GM21367 (cell line): ENCODE measurements around the gene NRXN3.
"Not testable (repeated sequence)": the region's sequence is repeated elsewhere in the genome, so short reads cannot be mapped to it uniquely, and the experiment has no call there.

ENCODE experiments used
- ATAC-seq: cut with Tn5 transposase; IDR thresholded peaks from one replicate; pipeline ENCODE4 v1.9.1; 2021; ENCODE audit not compliant: unreplicated experiment

The NRXN3 gene

DNA sequence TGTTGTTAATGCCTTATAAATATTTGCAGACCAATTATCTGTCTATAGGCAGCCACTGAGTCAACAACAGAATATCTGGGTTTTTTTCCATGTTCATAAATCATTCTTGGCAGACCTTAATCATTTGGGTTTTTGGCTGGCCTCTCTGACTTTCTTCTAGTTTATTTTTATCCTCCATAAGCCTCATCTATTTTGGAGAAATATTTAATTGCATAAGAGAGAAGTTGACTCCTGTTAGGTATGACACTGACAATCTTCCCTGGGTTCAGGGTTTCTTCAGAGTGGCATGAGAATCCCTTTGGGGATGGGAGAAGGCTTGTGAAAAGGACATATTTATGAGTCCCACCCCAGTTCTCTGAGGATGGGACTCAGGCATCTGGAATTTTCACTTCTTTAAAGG lies 299.8 kb downstream of the NRXN3 start:
- no peak for ATAC-seq

DNA sequence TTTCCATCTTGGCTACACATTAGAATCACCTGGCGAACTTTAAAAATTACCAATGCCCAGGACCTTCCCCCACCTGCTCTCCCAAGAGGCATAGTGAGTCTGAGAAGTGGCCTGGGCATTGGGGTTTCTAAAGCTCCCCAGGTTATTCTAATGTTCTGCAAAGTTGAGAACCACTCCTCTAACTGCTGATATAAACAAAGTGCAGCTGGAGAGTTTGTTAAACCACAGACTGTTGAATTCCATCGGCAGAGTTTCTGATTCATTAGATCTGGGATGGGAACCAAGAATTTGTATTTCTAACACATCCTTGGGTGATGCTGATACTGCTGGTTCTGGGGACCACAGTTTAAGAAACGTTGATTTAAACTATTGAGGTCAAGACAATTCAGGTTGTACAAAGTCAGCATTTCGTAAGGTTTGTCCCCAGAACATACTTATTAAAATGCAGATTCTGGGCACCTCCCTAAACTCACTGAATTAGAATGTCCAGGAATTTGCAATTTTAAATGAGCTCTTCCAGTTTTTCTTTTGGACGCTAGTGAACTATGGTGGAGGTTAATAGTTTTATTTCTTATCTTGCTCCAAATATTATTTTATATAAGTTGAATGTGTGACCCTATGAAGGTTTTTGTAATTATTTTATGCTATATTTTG lies 309.1 kb downstream of the NRXN3 start:
- no peak for ATAC-seq

DNA sequence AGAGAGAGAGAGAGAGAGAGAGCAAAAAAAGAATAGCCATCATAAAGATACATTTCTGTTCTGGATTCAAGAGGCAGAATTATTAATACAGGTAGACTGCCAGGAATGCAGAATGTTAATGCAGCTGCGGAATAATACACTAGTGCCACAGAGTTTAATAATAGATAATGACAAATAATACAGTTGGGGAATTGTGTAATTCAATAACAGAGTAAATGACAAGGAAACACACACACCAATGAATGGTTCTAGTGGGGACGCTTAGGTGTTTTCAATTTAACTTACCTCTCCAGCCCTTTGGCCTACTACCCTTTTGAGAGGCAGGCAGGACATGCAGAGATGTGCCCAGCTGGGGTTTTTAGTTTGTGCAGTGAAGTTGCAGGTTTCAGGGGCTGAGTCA lies 313.9 kb downstream of the NRXN3 start:
- no peak for ATAC-seq

DNA sequence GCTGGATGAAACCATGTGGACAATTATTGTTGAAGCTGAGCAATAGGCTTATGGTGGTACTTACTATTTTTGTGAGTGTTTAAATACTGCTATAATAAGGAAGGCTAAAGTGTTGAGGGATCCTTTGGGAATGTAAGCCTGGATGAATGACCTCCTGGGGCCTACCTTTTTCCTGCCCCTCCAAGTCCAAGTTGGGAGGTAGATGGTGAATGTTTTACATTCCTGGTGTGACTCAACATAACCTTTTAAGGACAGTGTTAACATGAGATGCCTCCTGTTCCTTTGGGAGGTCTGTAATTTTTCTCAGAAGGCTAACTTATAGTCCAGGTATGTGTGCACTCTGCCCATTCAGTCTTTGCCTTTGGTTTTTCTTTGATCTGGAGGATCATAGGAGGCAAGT lies 315.9 kb downstream of the NRXN3 start:
- no peak for ATAC-seq

DNA sequence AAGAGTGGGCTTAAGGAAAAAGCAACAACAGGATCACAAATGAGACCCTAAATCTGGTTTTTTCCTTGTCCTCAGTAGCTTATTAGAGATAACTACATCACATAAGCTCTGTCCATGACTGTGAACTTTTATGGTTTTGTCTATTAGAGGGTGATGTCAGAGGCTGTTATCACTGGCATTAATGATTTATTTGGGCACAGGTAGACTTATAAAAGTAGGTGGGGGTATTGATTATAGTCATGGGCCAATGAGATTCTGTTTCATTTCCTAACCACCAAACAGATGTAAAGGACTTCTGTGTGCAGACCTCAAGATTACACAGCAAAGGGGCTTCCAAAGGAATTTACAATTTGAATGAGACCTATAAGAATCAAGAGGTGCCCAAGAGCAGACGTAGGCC lies 316.4 kb downstream of the NRXN3 start:
- ATAC-seq = no peak

DNA sequence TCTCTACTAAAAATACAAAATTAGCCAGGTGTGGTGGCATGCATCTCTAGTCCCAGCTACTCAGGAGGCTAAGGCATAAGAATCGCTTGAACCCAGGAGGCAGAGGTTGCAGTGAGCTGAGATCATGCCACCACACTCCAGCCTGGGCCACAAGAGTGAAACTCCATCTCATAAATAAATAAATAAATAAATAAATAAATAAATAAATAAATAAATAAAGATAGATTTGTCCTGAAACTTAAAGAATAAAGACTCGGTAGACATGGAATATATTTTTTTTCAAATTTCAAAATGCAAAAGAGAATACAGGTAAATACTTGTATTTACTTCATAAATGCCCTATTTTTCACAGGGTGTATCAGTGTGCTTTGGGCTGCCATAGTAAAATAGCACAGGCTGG lies 317.4 kb downstream of the NRXN3 start:
- ATAC-seq = not testable (repeated sequence)

DNA sequence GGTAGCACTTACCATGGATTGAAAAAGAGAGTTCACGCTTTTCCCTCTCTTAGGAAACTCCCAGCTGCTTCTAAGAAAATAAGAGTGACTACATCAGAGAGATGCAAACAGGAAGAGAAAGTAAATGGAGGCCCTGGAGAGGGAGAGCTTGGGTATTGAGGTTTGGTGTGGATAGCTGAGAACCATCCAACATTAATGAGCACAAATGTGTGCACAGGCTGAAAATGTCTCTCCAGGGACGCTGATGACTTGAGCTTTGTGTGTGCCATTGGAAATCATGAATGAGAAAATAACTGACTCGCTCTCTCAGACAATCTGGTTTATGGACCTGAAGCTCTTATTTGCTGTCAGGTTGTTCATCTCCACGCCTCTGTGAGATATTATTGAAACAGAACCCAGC lies 318.8 kb downstream of the NRXN3 start:
- no peak for ATAC-seq

DNA sequence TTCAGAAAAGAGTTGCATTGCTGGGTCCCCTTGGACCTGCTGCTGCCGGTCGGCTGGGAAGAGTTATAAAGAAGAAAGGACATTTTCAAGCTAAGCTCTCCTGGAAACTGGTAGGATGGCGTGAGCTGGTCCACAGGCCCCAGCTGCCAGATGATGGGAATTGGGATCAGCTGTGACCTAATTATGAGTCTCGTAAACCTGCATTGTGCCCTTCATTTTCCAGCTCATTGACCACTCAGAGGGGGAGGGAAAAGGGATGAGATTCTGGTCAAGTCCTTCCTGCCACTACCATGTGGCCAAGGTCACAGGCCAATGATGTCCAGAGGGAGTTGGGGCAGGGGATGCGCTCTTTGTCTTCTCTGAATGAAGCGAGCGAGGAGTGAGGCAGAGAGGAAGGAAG lies 320.9 kb downstream of the NRXN3 start:
- ATAC-seq = no peak

DNA sequence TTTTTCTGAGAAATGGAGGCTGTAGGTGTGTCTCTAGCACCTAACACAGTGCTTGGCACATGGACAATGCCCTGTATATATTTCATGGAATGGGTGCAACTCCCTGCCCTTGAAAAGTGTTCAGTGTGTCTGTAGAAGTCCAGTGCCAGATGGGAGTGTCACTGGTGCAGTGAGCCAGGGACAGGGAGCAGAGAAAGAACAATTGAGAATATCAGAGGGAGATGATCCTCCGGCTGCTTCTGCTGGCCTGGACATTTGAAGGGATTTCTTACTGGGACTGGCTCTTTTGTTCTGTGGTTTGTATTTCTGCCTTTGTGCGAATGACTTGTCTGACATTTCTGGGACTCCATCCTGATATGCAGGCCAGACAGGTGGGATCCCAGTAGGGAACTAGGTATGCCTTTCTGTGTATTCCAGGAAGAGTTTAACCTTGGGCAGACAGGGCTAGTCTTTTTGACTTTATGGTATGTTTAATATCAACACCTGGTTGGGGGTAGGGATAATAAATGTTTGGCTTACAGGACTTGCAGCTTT lies 328.0 kb downstream of the NRXN3 start:
- ATAC-seq = no peak

DNA sequence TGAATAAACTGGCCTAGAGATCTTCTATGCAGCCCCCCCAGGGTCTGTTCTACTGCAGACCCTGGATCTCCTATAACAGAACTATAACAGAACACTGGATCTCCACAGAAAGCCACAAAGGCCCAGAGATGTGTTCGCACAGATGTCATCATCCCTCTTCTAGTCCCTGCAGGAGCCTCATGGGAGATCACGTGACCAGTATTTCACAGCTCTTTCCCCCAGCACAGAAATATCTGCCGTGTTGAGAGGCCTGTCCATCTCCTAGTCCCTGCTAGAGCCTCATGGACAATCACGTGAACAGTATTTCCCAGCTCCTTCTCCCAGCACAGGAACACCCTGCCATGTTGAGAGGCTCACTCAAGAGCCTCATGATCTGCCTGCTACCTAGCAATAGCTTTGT lies 331.7 kb downstream of the NRXN3 start:
- ATAC-seq = no peak

DNA sequence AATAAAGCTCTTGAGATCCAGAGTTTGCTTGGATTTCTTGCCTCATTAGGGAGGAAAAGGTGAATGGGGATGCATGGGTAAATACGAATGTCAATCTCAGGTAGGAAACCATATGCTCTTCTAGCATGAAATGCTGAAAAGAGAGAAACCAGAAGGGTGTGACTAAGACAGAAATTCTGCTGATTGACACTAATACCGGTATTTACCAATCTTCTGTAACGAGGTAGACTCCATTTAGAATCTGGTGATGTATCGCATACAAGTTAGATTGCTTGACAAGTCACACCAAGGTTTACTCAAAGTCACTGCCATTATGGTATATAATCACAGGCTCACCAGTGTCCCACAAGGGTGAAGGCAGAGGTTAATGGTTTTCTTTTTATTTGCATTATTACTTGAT lies 337.9 kb downstream of the NRXN3 start:
- ATAC-seq = no peak

DNA sequence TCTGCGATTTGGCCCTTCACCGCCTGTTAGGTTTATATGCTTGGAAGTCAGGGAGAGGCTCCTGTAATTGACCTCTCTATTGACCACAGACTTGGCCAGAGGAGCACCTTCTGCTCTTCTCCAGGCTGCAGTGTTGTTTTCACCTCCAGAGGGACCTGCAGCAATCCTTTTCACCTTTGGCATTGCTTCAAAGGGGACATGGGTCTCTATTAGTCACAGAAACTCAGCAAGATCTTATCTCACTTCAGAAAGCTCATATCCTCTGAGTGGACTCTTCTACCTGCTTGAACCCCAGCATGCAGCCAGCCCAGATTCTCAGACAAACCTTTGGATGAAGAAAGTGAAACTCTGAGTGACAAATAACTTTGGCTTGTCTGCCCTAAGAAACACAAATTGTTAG lies 339.3 kb downstream of the NRXN3 start:
- no peak for ATAC-seq

DNA sequence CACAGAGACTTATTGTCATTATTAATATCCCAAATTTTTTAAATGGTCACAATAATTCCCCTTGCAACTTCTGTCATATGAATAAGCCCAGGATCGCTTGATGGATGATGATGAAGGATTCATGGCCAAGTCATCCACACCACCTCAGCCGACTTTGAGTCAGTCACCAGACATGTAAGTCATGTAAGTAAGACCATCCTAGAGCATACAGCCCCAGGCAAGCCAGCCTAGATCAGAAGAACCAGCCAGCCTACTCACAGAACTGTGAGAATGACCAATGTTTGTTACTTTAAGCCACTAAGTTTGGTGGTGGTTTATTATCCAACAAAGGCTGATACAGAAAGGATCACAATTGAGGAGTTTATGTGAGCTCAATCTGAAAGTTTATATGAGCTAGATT lies 341.8 kb downstream of the NRXN3 start:
- ATAC-seq = no peak

DNA sequence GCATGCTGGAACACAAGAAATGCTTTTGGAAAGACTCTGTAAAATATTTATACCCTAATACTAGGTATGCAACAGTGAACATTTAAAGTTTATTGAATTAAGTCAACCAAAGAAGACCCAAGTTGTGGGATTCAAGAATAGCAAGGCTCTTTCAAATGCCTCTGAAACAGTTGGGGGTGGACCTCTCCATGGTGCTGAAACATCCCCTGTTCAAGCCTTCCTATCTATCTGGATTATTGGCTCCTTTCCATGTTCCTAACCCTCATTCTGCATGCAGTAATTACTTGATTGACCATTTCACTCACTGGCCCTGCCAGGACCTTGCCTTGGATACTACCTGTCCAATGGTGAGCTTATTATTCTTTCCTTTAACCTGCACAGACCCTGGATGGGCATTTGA lies 349.7 kb downstream of the NRXN3 start:
- no peak for ATAC-seq

DNA sequence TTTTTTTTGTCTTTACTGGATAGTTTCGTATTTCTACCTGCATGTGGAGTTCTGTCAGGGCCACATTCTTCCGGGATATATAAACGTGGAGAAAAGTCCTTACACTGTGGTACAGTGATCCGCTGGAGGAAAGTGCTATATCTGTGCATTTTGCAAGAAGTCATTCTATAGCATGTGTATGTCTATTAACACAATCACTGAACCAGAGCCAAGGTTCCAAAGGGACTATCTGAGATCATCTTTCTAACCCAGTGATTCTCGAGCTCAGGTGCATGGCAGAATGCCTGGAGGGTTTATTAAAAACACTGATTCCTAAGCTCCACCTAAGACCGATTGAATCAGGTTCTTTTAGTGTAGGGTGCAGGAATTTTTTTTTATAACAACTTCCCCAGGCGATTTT lies 354.0 kb downstream of the NRXN3 start:
- no peak for ATAC-seq

DNA sequence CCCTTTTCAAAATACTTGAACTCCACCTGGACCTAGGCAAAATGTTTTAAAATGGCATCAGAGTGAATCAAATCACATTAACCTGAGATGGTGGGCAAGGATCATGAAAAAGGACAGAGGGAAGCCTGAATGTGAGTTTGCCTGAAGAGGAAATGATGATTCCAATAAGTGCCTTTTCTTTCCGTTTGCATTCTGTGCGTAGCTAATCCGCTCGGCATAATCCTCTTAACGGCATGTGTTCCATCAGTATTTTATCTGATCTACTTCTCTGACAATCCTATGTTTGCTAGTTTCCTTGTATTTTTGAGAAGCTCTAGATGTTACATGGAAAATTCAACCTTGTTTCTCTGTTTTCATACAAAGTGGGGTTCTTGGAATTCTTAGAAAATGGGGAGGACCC lies 354.6 kb downstream of the NRXN3 start:
- ATAC-seq = no peak

DNA sequence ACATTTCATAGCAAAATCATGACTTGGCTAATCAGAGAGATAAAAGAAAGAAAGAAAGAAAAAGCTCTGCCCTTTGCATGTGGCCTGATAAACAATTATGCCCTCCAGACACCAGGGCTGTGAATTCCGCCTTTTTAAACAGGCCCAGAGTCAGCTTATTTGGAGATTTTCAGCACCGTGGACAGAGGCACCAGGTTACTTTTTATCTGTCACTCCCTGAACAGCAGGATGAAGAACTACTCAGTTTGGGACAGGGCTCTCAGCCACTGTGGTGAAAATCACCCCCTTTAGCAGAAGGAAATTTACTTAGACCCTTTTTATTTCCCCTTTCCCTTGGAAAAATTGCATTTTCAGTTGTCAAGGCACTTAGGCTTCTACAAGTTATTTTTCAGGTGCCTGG lies 359.9 kb downstream of the NRXN3 start:
- no peak for ATAC-seq

DNA sequence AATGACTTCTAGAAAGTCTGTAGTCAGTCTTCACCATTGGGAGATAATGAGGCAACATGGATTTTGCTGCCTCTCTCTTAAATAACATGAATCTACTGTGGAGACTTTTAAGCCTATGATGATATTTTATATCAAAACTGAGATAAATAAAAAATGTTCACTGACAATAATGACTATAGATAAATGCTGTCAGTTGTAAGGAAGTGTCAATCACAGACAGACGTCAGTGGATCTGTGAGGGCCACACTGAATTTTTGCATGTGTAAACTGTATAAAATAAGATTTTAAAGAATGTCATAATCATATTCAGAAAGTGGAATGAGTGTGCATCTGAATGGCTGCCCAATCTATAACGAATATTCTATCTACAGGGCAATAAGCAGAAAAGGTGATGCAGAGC lies 364.0 kb downstream of the NRXN3 start:
- no peak for ATAC-seq

DNA sequence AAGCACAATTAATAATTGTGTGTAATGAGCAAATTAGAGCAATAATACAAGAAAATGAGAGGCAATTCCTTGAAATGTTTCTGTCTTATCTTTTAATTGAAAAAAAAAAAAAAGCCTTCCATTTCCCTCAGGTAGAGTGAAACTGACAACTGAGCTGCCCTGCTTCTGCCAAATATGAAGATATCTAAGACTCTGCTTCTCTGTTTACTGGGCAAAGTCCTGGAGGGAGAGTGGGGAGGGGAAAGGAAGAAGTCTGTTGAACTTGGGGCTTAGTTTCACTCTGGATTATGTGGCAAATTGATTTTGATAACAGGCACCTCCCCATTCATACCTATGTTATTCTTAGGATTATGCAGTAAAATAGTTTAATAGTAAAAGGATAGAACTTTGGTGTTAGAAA lies 364.9 kb downstream of the NRXN3 start:
- ATAC-seq = no peak

DNA sequence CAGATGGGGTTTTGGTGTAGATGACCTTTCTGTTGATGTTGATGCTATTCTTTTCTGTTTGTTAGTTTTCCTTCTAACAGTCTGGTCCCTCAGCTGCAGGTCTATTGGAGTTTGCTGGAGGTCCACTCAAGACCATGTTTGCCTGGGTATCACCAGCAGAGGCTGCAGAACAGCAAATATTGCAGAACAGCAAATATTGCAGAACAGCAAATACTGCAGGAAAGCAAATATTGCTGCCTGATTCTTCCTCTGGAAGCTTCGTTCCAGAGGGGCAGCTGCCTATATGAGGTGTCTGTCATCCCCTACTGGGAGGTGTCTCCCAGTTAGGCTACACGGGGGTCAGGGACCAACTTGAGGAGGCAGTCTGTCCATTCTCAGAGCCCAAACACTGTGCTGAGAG lies 371.6 kb downstream of the NRXN3 start:
- ATAC-seq = not testable (repeated sequence)

DNA sequence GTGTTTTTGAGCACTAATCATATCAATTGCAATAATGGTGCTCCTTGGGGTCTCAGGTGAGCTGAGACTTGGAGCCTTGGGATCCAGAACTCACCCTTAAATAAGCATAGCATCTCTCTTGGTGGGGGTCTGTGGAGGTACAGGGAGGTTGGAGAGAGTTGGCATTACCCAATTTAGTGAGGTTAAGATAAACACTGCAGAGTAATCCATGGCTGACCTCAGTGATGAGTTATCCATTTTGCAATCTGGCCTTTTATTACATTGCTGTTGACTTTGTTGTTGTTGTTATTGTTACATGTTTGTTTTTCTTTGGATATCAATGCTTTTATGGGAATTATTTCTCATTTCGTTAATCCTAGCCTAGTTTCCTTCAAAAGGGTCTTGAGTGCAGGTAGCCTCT lies 373.3 kb downstream of the NRXN3 start:
- no peak for ATAC-seq

DNA sequence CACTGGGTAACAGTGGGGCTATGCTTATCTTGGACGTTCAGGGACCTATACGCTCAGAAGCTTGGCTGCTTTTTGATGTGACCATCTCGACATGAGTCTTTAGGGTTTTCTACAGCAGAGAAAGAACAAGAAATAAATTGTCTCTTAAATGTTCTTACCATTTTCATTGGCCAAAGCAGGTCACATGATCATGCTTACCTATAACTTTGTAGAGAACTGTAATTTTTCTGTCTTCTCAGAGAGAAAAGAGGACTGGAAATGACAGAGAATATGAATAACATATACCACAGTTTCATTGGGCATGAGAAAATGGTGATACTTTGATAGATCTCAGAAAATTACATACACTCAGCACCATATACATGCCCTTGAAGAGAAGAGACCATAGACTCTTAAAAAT lies 390.9 kb downstream of the NRXN3 start:
- no peak for ATAC-seq
